ENCODE data around the gene TNNC1.

- TF ChIP-seq CTCF (IDR thresholded peaks at IDR 0.05) (no peak), POLR2A (IDR thresholded peaks at IDR 0.05) (no peak)
Observed at GRCh38 chr3:52498137-52499054, 44.6 kb upstream of the TNNC1 start.

All from testis (tissue), 2 donors.